T-cell (primary cell): Measurements from ENCODE around the gene SIL1. TPM values are rescaled to one million over a fixed set of nuclear protein-coding genes. Genes with fewer than 3 reads are reported as not detected.
A peak's percentile ranks its signal among the peaks of the same experiment; 100 is the strongest.

Source experiments
- ATAC-seq, 4 experiments: fragments of 200-7000 bp in 3 of 4; fragments of 150-1000 bp in 1 of 4; cut with Tn5 transposase; replicated peaks in 1 of 4; 1 replicate in 3 of 4; 2 replicates in 1 of 4; pipeline ENCODE4 v1.10.0; 2021; ENCODE audit warnings: moderate library complexity in 3 of 4, mild to moderate bottlenecking in 2 of 4, moderate number of reproducible peaks in 1 of 4
- CTCF ChIA-PET, 2 donors: fragments of 300-600 bp; sonication (Branson Sonifier 250); formaldehyde crosslinking; loops; one replicate each; lab custom pipeline; 2022; ENCODE audit warnings: antibody characterized with exemption in 2 of 2; lab: Charles Lee
- POLR2A ChIA-PET, 2 donors: fragments of 300-600 bp; sonication (Branson Sonifier 250); formaldehyde crosslinking; loops; one replicate each; lab custom pipeline; 2022; ENCODE audit warnings: antibody characterized with exemption in 2 of 2; lab: Charles Lee
- DNase-seq, 35 experiments: peaks; one replicate each; pipeline versions ENCODE4 v3.0.0 to v3.0.0-alpha.2; 2013 to 2023
- H3K27ac ChIP-seq: one replicate; pipeline ENCODE4 v1.5.1; 2013; ENCODE audit warnings: low read length
- H3K27me3 ChIP-seq, 2 experiments: replicated peaks in 1 of 2; 1 replicate in 1 of 2; 2 replicates in 1 of 2; pipeline versions ENCODE4 v1.6.1 to v1.7.0; 2013; ENCODE audit warnings: low read length in 1 of 2, mixed read lengths in 1 of 2; ENCODE audit not compliant: control insufficient read depth in 2 of 2, insufficient read depth in 2 of 2; ENCODE audit errors: extremely low read depth in 1 of 2
- H3K36me3 ChIP-seq, 2 donors: 1 replicate in 1 of 2; 2 replicates in 1 of 2; pipeline versions ENCODE4 v1.6.1 to v1.7.0; 2013; ENCODE audit warnings: low read length in 1 of 2; ENCODE audit not compliant: control insufficient read depth in 2 of 2, insufficient read depth in 1 of 2; ENCODE audit errors: extremely low read depth in 1 of 2
- H3K4me1 ChIP-seq, 2 experiments: 1 replicate in 1 of 2; 2 replicates in 1 of 2; pipeline versions ENCODE4 v1.6.1 to v1.7.0; 2013; ENCODE audit warnings: low read length in 2 of 2, mixed read lengths in 1 of 2; ENCODE audit not compliant: insufficient read depth in 2 of 2, control insufficient read depth in 1 of 2; ENCODE audit errors: extremely low read depth in 1 of 2
- H3K4me3 ChIP-seq, 2 donors: 1 replicate in 1 of 2; 2 replicates in 1 of 2; pipeline versions ENCODE4 v1.5.1 to v1.7.0; 2013; ENCODE audit warnings: mild to moderate bottlenecking in 2 of 2, low read length in 1 of 2, moderate library complexity in 1 of 2; ENCODE audit not compliant: control insufficient read depth in 1 of 2; ENCODE audit errors: extremely low read depth in 1 of 2
- H3K9me3 ChIP-seq: 2 replicates; pipeline ENCODE4 v1.7.0; 2013
- H3K27ac Mint-ChIP-seq, 2 donors: one replicate each; pipeline ENCODE4 v1.8.0; 2020 to 2021; ENCODE audit warnings: mild to moderate bottlenecking in 2 of 2, mixed read lengths in 2 of 2
- H3K27me3 Mint-ChIP-seq, 2 donors: one replicate each; pipeline ENCODE4 v1.8.0; 2021 to 2022; ENCODE audit warnings: mixed read lengths in 2 of 2
- H3K36me3 Mint-ChIP-seq: one replicate; pipeline ENCODE4 v1.8.0; 2021; ENCODE audit warnings: mixed read lengths
- H3K4me1 Mint-ChIP-seq, 3 donors: one replicate each; pipeline ENCODE4 v1.8.0; 2020 to 2022; ENCODE audit warnings: mixed read lengths in 3 of 3, mild to moderate bottlenecking in 1 of 3
- H3K4me3 Mint-ChIP-seq, 3 donors: one replicate each; pipeline ENCODE4 v1.8.0; 2020 to 2022; ENCODE audit warnings: mild to moderate bottlenecking in 3 of 3, mixed read lengths in 3 of 3, moderate library complexity in 3 of 3
- H3K9me3 Mint-ChIP-seq, 3 donors: one replicate each; pipeline ENCODE4 v1.8.0; 2020 to 2022; ENCODE audit warnings: mixed read lengths in 3 of 3
- WGBS: methylation state at CpG from one replicate; pipeline ENCODE4 v1.1.5; 2013; ENCODE audit warnings: missing lambda C conversion rate; ENCODE audit not compliant: insufficient coverage; 5-methylcytosine and 5-hydroxymethylcytosine counted together
- total RNA-seq, 35 experiments: library from RNA in 6 of 35; stranded (reverse) in 6 of 35; fragments of 120-200 nt in 1 of 35; gene quantifications; one replicate each; pipeline versions ENCODE4 v1.2.1 to v1.2.4 and lab custom pipeline; 2013 to 2026

SIL1 gene
- total RNA-seq, 5 donors from 2014 or later (not counting 1 experiment from before 2014, with no cell fraction given) = 14.2 to 16.5 (median 15.8) TPM

DNA sequence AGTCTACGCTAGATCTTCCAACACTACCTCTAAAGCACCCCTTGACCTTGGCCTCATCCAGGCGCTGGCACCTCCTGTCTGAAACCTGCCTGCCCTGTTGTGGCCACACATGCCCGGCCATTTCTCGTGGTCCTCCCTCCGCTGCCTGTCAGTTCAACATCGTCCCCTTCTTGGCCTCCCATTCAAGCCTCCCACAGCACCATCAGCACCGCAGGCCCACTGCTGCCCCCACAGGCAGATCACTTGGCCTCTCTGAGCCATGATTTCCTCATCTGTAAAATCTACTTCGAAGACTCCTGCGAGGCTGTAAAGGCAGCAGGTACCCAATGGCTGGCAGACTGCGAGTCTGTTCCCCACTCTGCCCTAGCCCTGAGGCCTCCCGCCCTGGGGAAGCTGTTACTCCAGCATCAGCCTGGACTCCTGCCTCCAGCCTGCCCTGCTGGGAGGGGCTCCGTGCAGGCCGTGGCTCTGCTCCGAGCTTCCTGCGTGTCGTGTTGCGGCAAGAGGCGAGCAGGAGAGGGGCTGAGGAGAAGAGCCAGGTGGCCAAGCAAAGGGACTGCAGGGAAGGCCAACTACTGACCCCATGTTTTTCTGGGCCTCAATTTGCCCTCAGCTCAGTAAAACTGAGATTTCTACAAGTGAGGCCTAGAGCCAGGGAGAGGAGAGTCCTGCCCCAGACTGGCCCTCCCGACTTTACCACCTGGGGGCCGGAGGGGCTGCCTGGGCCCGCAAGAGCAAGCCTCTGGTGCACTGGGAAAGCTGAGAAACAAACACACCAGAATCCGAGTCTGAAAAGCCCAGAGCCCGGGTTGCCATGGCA, 252.5 kb downstream of the SIL1 start:
- peaks cover 6 to 15% (median 10%) of the 10 kb centered on the region in 3 donors for H3K4me1 Mint-ChIP-seq
- H3K27me3 Mint-ChIP-seq = no peaks in the 10 kb centered on the region
- peaks cover 0 to 2% (median 0%) of the 10 kb centered on the region in 3 donors for H3K9me3 Mint-ChIP-seq
- 95% methylated on average over 23 of the region's 23 CpGs for WGBS
- peaks cover 52% of the 10 kb centered on the region for H3K36me3 Mint-ChIP-seq
- H3K27me3 ChIP-seq = no peaks in the 10 kb centered on the region
- no peak overlapping the region for H3K27ac Mint-ChIP-seq
- peaks cover 6 to 9% of the 10 kb centered on the region in 2 donors for H3K36me3 ChIP-seq
- no peak overlapping the region for H3K4me3 ChIP-seq
- H3K27ac ChIP-seq = no peak overlapping the region
- ATAC-seq (no peak), DNase-seq (peak in 1 of 35 experiments; percentile 9)
- ChIA-PET POLR2A (no interaction called here), CTCF (no interaction called here)
- H3K4me3 Mint-ChIP-seq = no peak overlapping the region
- H3K9me3 ChIP-seq = no peaks in the 10 kb centered on the region
- H3K4me1 ChIP-seq = no peaks in the 10 kb centered on the region

DNA sequence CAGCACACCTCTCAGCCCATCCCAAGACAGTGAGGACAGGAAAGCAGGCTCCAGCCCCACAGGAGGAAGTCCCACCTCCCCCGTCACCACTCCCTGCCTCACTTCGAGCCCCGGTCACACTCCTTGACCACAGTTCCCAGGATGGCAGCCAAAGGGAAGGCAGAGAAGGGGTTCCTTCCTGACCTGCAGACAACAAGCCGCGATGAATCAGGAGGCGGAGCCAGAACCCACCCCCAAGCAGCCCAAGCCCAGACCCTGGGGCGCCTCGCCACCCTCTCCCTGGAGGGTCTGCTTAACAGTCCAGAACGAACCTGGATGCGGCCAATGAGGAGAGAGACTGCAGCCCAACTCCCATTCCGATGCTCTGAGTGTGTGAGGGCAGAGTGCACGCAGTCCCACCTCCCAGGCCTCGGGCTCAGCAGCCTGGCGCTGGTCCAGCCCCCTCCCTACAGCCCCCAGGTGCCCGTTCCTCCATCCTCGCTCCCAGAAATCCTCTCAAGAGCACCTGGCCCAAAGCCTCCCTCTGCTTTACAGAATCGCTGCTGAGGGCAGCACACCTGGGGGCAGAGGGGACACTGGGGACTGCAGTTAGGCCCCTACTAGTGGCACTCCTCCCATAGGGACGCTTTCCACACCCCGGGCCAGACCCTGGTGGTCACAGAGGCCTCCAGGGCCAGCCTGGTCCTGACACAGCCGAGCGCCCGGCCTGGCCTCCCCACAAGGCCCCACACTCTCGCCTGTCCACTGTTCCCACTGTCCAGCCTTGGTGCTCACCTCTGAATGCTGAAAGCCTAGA, 253.4 kb downstream of the SIL1 start:
- Mint-ChIP-seq H3K4me3 (no peak overlapping the region), H3K9me3 (peaks cover 0 to 4% (median 0%) of the 10 kb centered on the region in 3 donors), H3K27ac (no peak overlapping the region), H3K36me3 (peaks cover 49% of the 10 kb centered on the region), H3K4me1 (peaks cover 8 to 15% (median 11%) of the 10 kb centered on the region in 3 donors), H3K27me3 (no peaks in the 10 kb centered on the region)
- no peaks in the 10 kb centered on the region for H3K27me3 ChIP-seq
- WGBS = 93% methylated on average over 16 of the region's 23 CpGs
- no peaks in the 10 kb centered on the region for H3K9me3 ChIP-seq
- POLR2A ChIA-PET = no interaction called here
- DNase-seq = peak in 1 of 35 experiments; percentile 12
- H3K36me3 ChIP-seq = peaks cover 6 to 9% of the 10 kb centered on the region in 2 donors
- CTCF ChIA-PET = no interaction called here
- ATAC-seq = no peak
- H3K27ac ChIP-seq = no peak overlapping the region
- H3K4me1 ChIP-seq = no peaks in the 10 kb centered on the region
- no peak overlapping the region for H3K4me3 ChIP-seq

DNA sequence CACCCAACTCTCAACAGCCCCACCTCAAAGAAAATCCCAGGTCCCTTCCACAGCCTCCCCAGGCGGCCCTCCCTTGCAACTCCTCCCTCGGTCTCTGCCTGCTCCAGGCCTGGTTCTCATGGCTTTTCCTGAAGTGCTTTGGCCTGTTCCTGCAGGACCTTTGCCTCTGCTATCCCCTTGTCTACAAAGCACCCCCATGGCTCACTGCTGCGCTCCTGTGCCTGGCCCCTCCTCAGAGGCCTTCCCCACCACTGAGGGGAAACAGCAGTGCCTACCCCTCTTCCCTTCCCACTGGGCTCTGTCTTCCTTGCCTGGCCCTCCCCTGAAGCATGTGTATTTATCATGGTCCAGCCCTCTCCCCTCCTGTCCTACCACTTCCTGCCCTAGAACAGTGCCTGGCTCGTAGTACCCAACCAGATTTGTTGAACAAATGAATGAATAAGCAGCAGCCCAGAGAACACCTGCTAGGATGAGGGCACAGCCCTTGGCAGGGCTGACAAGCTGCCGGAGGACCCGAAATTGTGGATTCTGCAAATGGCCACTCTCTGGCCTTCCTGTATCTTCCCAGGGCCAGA, 254.5 kb downstream of the SIL1 start:
- POLR2A ChIA-PET = no interaction called here
- CTCF ChIA-PET = no interaction called here
- Mint-ChIP-seq H3K27me3 (no peaks in the 10 kb centered on the region), H3K9me3 (peaks cover 0 to 4% (median 0%) of the 10 kb centered on the region in 3 donors), H3K4me3 (no peak overlapping the region), H3K27ac (no peak overlapping the region), H3K4me1 (peaks cover 8 to 15% (median 11%) of the 10 kb centered on the region in 3 donors), H3K36me3 (peaks cover 47% of the 10 kb centered on the region)
- peaks cover 6 to 9% of the 10 kb centered on the region in 2 donors for H3K36me3 ChIP-seq
- H3K4me1 ChIP-seq = no peaks in the 10 kb centered on the region
- ATAC-seq = no peak
- no peaks in the 10 kb centered on the region for H3K27me3 ChIP-seq
- DNase-seq = peak in 1 of 35 experiments; percentile 9
- no peak overlapping the region for H3K4me3 ChIP-seq
- no peaks in the 10 kb centered on the region for H3K9me3 ChIP-seq
- H3K27ac ChIP-seq = no peak overlapping the region
- WGBS = 84% methylated on average over 6 of the region's 6 CpGs

DNA sequence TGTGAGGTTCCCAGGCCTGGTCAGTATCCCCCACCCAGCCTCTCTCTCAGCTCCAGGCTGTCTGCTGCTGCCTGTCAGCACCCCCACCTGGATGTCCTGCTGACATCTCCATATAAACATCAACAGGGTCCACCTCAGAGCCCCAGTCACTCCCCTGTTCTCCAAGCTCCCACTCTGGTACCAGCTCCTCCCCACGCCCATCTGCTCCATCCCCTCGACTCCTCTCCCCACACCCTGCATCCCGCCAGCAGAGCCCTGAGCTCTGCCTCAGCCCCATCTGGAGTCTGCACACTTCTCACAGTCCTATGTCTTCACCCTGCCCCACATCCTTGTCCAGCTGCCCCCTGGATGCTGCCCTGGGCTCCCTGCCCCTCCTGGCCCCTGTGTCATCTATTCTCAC, 255.3 kb downstream of the SIL1 start:
- no peak for ATAC-seq
- no peaks in the 10 kb centered on the region for H3K27me3 Mint-ChIP-seq
- 98% methylated on average over 3 of the region's 3 CpGs for WGBS
- H3K4me3 Mint-ChIP-seq = no peak overlapping the region
- no peak overlapping the region for H3K4me3 ChIP-seq
- peaks cover 8 to 15% (median 11%) of the 10 kb centered on the region in 3 donors for H3K4me1 Mint-ChIP-seq
- POLR2A ChIA-PET = interaction anchor here (0.6 to 1.0 kb wide), 3 partner anchors 12 to 876 kb away, joined by 3 to 4 read pairs (median 3); no protein-coding TSS in a partner anchor
- CTCF ChIA-PET = no interaction called here
- no peak for DNase-seq
- H3K9me3 Mint-ChIP-seq = peaks cover 0 to 4% (median 0%) of the 10 kb centered on the region in 3 donors
- H3K36me3 ChIP-seq = peaks cover 6% of the 10 kb centered on the region in 2 donors
- H3K4me1 ChIP-seq = no peaks in the 10 kb centered on the region
- peaks cover 40% of the 10 kb centered on the region for H3K36me3 Mint-ChIP-seq
- no peak overlapping the region for H3K27ac Mint-ChIP-seq
- no peaks in the 10 kb centered on the region for H3K27me3 ChIP-seq
- H3K9me3 ChIP-seq = no peaks in the 10 kb centered on the region
- no peak overlapping the region for H3K27ac ChIP-seq

DNA sequence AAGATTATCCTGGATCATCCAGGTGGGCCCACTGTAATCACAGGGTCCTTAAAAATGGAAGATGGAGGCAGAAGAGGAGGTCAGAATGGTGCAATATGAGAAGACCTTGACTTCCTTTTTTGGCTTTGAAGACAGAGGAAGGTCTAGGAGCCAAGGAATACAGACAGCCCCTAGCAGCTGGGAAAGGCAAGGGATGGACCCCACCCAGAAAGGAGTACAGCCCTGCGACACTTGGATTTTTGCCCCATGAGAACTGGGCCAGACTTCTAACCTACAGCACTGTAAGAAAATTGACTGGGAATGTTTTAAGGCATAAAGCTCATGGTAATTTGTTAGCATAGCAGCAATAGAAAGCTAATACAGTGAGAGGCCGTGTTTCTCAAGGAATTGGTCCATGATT, 256.1 kb downstream of the SIL1 start:
- ATAC-seq (no peak), DNase-seq (no peak)
- Mint-ChIP-seq H3K9me3 (peaks cover 0 to 4% (median 0%) of the 10 kb centered on the region in 3 donors), H3K27me3 (no peaks in the 10 kb centered on the region), H3K4me3 (no peak overlapping the region), H3K27ac (no peak overlapping the region), H3K4me1 (peaks cover 8 to 15% (median 11%) of the 10 kb centered on the region in 3 donors), H3K36me3 (peaks cover 34% of the 10 kb centered on the region)
- no peaks in the 10 kb centered on the region for H3K27me3 ChIP-seq
- ChIA-PET CTCF (no interaction called here), POLR2A (interaction anchor here (0.6 to 1.0 kb wide), 3 partner anchors 13 to 876 kb away, joined by 3 to 4 read pairs (median 3); no protein-coding TSS in a partner anchor)
- no peaks in the 10 kb centered on the region for H3K4me1 ChIP-seq
- no CpG with 5 or more reads among the region's 2 CpGs for WGBS
- no peak overlapping the region for H3K27ac ChIP-seq
- H3K4me3 ChIP-seq = no peak overlapping the region
- peaks cover 4 to 6% of the 10 kb centered on the region in 2 donors for H3K36me3 ChIP-seq
- H3K9me3 ChIP-seq = no peaks in the 10 kb centered on the region

DNA sequence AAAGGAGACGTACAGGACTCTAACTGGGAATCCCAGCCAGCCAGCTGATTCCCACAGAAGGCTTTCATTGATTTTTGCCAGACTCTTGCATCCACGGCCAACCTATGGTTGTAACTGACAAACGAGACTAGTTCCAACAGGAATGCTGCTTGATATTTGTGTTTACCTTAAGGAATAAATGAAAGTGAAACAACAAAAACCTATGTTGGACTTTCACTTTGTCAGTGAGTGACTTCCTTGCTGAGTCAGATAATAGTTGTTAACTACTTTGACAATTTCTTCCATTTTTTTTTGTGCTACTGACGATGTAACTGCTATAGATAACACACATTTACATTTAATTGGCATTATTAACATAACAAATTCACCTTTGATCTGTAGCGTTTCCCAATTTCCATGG, 259.6 kb downstream of the SIL1 start:
- ChIA-PET POLR2A (no interaction called here), CTCF (no interaction called here)
- H3K36me3 Mint-ChIP-seq = peaks cover 23% of the 10 kb centered on the region
- Histone ChIP-seq H3K4me3 (no peak overlapping the region), H3K27ac (no peak overlapping the region), H3K4me1 (no peaks in the 10 kb centered on the region), H3K9me3 (no peaks in the 10 kb centered on the region), H3K27me3 (no peaks in the 10 kb centered on the region), H3K36me3 (no peaks in the 10 kb centered on the region)
- H3K4me3 Mint-ChIP-seq = no peak overlapping the region
- H3K27ac Mint-ChIP-seq = no peak overlapping the region
- ATAC-seq (no peak), DNase-seq (no peak)
- H3K4me1 Mint-ChIP-seq = peaks cover 5 to 8% (median 7%) of the 10 kb centered on the region in 3 donors
- peaks cover 0 to 4% (median 0%) of the 10 kb centered on the region in 3 donors for H3K9me3 Mint-ChIP-seq
- H3K27me3 Mint-ChIP-seq = no peaks in the 10 kb centered on the region
- 85% methylated on average over 1 of the region's 5 CpGs for WGBS
